Measurements from ENCODE around the gene ANKRD13A. TPM values are rescaled to one million over a fixed set of nuclear protein-coding genes. Genes with fewer than 3 reads are reported as not detected.

Gene ANKRD13A
- 64.7 and 95.5 TPM in 2 replicates for total RNA-seq

DNA sequence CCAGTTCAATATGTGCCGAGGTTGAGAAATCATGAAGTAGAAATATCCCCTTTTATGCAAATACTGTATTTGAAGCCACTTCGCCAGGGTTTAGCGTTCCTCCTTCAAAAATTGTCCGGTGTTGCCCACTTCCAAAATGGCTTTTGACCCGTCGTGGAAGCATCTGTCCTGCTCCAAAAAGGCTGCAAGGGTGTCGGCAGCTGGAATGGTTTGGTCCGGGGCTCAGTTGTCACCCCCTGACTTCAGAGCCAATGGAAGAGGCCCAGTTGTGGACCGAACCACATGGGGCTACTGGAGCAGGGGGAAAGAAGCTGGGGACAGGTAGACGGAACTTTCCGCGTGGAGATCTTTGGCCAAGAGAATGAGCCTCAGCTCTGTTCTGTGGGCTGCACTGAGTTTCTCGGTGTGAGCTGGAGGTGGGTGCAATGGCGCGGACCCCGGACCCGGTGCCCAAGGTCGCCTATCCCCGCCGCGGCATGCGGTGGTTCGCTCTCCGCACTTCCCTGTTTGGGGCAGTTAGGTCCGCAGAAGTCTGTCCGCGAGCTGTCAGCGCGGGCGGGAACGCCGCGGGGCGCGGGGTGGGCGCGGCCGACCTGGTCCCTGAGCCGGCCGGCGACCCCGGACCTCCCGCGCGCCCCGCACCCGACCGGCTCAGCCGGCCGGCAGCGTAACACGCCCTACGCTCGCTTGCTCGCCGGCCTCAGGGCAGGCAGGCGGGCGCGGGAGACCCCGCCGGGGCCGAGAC lies at the start of gene ANKRD13A:
ANKRD13A (plus strand) TSS at position 527 of the 745 bp plus-strand sequence. CDS start 259 bp downstream, outside the sequence.

DNA sequence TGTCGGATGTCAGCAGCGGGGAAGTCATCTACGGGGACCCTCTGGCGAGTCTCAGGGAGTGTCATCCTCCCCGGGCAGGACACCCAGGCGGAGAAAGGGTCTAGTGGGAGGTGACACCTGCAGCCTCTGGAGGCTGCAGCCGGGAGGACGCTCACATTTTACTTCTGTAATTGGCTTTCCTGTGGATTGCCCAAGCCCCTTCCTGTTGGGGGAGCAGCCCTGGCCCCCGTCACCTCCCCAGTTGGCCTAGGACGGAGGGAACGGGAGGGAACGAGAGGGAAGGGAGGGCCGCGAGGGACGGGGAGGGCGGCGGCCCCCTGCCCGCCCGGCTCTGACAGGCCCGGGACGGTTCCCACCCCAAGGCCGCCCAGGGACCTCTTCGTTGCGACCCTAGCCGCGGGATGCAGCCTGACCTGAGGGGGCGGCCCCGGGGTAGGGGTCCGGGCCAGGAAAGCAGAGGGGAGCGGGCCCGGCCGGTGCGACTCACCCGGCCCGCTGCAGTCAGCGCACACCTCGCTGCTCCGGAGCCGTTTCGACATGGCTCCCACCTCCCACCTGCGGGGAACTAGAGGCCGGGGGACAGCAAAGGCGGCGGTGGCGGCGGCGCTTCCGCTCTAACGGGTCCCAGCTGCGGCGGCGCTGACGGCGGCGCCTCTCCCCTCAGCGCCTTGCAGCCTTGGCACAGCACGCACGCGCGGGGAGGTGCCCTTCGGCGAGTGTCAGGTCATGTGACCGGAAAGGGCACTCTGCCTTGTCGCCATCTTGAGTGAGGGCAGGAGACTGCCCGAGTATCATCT lies 3.3 kb upstream of the ANKRD13A start, which contains the start of gene GIT2:
GIT2 (minus strand) TSS at position 683 of the 797 bp plus-strand sequence; CDS start at position 539, 144 bp downstream.

DNA sequence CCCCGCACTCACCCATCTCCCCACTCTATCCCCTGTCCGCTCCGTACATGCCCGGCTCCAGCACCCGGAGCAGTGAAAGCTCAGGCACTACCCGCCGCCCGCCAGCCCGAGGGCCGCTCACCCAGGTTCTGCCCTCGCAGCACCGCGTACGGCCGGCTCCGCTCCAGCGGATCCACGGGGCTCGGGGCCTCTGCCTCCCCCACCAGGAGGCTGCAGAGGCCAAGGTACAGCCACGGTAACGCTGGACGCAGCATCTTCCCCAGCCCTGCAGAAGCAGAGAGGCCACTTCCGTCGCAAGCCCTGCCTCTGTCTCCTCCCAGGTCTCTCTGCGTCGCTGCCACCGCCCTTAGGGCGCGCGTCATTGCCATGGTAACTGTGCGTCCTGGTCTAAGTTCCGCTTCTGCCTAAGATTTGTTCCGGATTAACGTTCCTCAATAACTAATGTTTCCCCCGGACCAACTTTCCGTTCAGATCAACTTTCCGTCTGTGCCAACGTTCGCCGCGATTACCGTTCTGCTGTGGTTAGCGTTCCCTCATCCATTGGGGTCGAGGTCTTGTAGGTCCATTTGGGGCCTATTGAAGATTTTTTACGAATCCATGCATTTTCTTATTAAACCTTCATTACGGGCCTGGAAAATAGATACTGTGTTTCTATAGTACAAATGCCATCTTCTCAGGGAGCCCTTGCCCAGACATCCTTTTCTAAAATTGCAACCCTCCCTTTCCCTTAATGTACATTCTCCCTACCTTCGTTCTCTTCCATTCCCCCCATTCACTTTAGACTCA lies 49.2 kb downstream of the ANKRD13A start, which contains the start of gene C12orf76:
C12orf76 (minus strand) TSS at position 281 of the 786 bp plus-strand sequence; CDS start at position 254, 27 bp downstream.

Other genes starting within 250 kb of the ANKRD13A start
- 1.8 and 4.1 TPM in 2 replicates for gene TRPV4, start 166.0 kb upstream of the ANKRD13A start, total RNA-seq
- gene GLTP, start 118.9 kb upstream of the ANKRD13A start, total RNA-seq = 22.7 and 29.3 TPM in 2 replicates
- 5.7 and 16.0 TPM in 2 replicates for gene TCHP, start 99.2 kb upstream of the ANKRD13A start, total RNA-seq
- gene GIT2, start 3.1 kb upstream of the ANKRD13A start, total RNA-seq = 24.0 and 24.8 TPM in 2 replicates
- 7.0 and 18.0 TPM in 2 replicates for gene C12orf76, start 49.1 kb downstream of the ANKRD13A start, total RNA-seq
- 3.7 and 4.4 TPM in 2 replicates for gene IFT81, start 124.9 kb downstream of the ANKRD13A start, total RNA-seq

All from mesangial cell (primary cell).